ENCODE data around the gene TAPBPL. TPM values are rescaled to one million over a fixed set of nuclear protein-coding genes. Genes with fewer than 3 reads are reported as not detected.

TAPBPL gene
- total and polyA plus RNA-seq, 2 of the 13 experiments (the other 11 are each of a cell fraction or from before 2014, with no cell fraction given), result 10.0 to 14.5 TPM

GRCh38 chr12:6493497-6494257 is 41.8 kb downstream of the TAPBPL start, which contains the start of gene NCAPD2 (continued):
- TF ChIP-seq ZNF367 (CRISPR knock-in tag; IDR thresholded peaks at IDR 0.05; ENCODE audit: borderline replicate concordance) (0 out of 2 replicates have a peak, but pooled peaks have one; percentile 66), IKZF1 (IDR thresholded peaks at IDR 0.05) (no peak), ZNF354B (CRISPR knock-in tag; IDR thresholded peaks at IDR 0.05) (no peak), SMYD3 (CRISPR knock-in tag; IDR thresholded peaks at IDR 0.05) (no peak), TEF (CRISPR knock-in tag; IDR thresholded peaks at IDR 0.05) (no peak), RFXAP (CRISPR knock-in tag; IDR thresholded peaks at IDR 0.05; ENCODE audit: borderline replicate concordance) (peak; percentile 79; the same call in 1 of the 2 replicates), ATRX (CRISPR knock-in tag; IDR thresholded peaks at IDR 0.05; ENCODE audit: borderline replicate concordance) (no peak), ZNF782 (CRISPR knock-in tag; IDR thresholded peaks at IDR 0.05; ENCODE audit: borderline replicate concordance) (no peak), MAFK (conservative IDR thresholded peaks at IDR 0.05 in 1 of 2, IDR thresholded peaks at IDR 0.05 in 1 of 2; ENCODE audit: low read length in 2 of 2) (no peak), ZNF784 (CRISPR knock-in tag; IDR thresholded peaks at IDR 0.05; ENCODE audit: borderline replicate concordance) (peak; percentile 56), ZBTB7A (CRISPR knock-in tag; IDR thresholded peaks at IDR 0.05) (no peak), TEAD3 (CRISPR knock-in tag; optimal IDR thresholded peaks at IDR 0.05; ENCODE audit: borderline replicate concordance) (peak; percentile 44), THAP9 (CRISPR knock-in tag; IDR thresholded peaks at IDR 0.05; ENCODE audit: borderline replicate concordance) (no peak), CREB1 (IDR thresholded peaks at IDR 0.05) (peak; percentile 21; the same call in 1 of the 2 replicates), CREB1 (CRISPR knock-in tag; IDR thresholded peaks at IDR 0.05) (no peak), CCAR2 (optimal IDR thresholded peaks at IDR 0.05; ENCODE audit: low read depth, low read length) (no peak), PAX8 (CRISPR knock-in tag; IDR thresholded peaks at IDR 0.05; ENCODE audit: borderline replicate concordance) (no peak), CREBL2 (CRISPR knock-in tag; IDR thresholded peaks at IDR 0.05; ENCODE audit: borderline replicate concordance) (0 out of 2 replicates have a peak, but pooled peaks have one; percentile 87), SMAD3 (CRISPR knock-in tag; IDR thresholded peaks at IDR 0.05) (no peak; the same call in 1 of the 2 replicates), NFIC (IDR thresholded peaks at IDR 0.05; ENCODE audit: low read length) (peak; percentile 31; the same call in 1 of the 2 replicates), ZKSCAN8 (CRISPR knock-in tag; IDR thresholded peaks at IDR 0.05; ENCODE audit: borderline replicate concordance) (no peak), KDM5B (CRISPR knock-in tag; IDR thresholded peaks at IDR 0.05; ENCODE audit: borderline replicate concordance) (0 out of 2 replicates have a peak, but pooled peaks have one; percentile 8), SNAPC2 (CRISPR knock-in tag; IDR thresholded peaks at IDR 0.05) (peak; percentile 77; the same call in 1 of the 2 replicates), CREB3 (CRISPR knock-in tag; IDR thresholded peaks at IDR 0.05) (no peak; the same call in 1 of the 2 replicates), AKAP8 (CRISPR knock-in tag; IDR thresholded peaks at IDR 0.05) (no peak)

All from HepG2 (cell line).